ENCODE data around the gene NFATC2. TPM values are rescaled to one million over a fixed set of nuclear protein-coding genes. Genes with fewer than 3 reads are reported as not detected.

NFATC2 gene
- total RNA-seq, 1 donor from 2014 or later, result not detected

GRCh38 chr20:51398552-51398951 lies 144.0 kb downstream of the NFATC2 start:
- no peak overlapping the region for H3K4me3 ChIP-seq (ENCODE audit: low read depth, low read length)
- FAIRE-seq, result no peak
- TF ChIP-seq CTCF (IDR thresholded peaks at IDR 0.05; ENCODE audit: insufficient read depth, low read length, severe bottlenecking), result no peak

DNA sequence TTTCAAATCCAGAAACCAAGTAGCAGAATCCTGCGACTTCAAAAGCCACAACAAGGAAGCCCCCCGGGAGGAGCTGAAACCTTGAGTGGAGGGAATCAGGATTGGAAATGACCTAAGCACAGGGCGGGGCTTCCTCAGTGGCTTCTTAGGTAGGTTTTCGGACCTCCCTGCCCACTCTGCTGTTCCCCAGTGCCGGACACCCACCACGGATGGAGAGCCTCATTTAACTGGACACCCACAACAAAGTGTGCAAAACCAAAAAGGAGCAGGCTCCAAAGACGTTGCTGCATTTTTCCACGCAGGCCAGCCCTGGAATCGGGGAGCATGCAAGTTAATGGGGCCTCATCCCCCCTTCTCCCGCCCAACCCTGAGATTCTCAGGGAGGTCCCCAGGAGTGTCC lies 144.4 kb downstream of the NFATC2 start:
- Histone ChIP-seq H3K36me3 (ENCODE audit: control insufficient read depth, insufficient read depth, low read length) (no peaks in the 10 kb centered on the region), H3K27me3 (ENCODE audit: control insufficient read depth, insufficient read depth, low read length) (no peaks in the 10 kb centered on the region), H3K4me3 (ENCODE audit: low read depth, low read length) (no peak overlapping the region)
- FAIRE-seq (no peak), DNase-seq (ENCODE audit: low read depth) (no peak)
- TF ChIP-seq CTCF (IDR thresholded peaks at IDR 0.05; ENCODE audit: insufficient read depth, low read length, severe bottlenecking), result no peak

More at GRCh38 chr20:51398552-51398951, 144.0 kb downstream of the NFATC2 start:
- Histone ChIP-seq H3K27me3 (ENCODE audit: control insufficient read depth, insufficient read depth, low read length) (peaks cover under 1% of the 10 kb centered on the region), H3K36me3 (ENCODE audit: control insufficient read depth, insufficient read depth, low read length) (no peaks in the 10 kb centered on the region)
- no peak for DNase-seq (ENCODE audit: low read depth)

DNA sequence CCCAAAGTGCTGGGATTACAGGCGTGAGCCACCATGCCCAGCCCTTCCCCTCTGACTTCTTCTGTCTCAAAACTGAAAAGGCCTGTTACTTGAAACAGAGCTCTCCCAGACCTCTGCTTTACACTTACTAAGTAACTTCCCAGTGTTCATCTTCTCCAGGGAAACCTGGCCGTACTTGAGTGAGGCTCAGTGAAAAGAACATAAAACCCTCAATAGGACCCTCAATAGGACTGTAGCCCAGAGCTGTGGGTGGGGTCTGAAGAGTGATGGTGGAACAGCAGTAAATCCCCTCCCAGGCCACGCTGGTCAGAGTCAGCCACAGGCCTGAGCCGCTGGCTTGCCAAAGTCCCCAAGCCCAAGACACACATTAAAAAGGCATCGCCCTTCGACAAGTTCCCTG lies 145.4 kb downstream of the NFATC2 start:
- no peak for DNase-seq (ENCODE audit: low read depth)
- no peaks in the 10 kb centered on the region for H3K36me3 ChIP-seq (ENCODE audit: control insufficient read depth, insufficient read depth, low read length)
- H3K4me3 ChIP-seq (ENCODE audit: low read depth, low read length), result no peak overlapping the region
- no peak for FAIRE-seq
- H3K27me3 ChIP-seq (ENCODE audit: control insufficient read depth, insufficient read depth, low read length), result peaks cover 4% of the 10 kb centered on the region
- TF ChIP-seq CTCF (IDR thresholded peaks at IDR 0.05; ENCODE audit: insufficient read depth, low read length, severe bottlenecking), result no peak

GRCh38 chr20:51396365-51396909 lies 146.1 kb downstream of the NFATC2 start:
- Histone ChIP-seq H3K36me3 (ENCODE audit: control insufficient read depth, insufficient read depth, low read length) (no peaks in the 10 kb centered on the region), H3K27me3 (ENCODE audit: control insufficient read depth, insufficient read depth, low read length) (peaks cover 4% of the 10 kb centered on the region), H3K4me3 (ENCODE audit: low read depth, low read length) (no peak overlapping the region)
- DNase-seq (ENCODE audit: low read depth) (no peak), FAIRE-seq (no peak)
- TF ChIP-seq CTCF (IDR thresholded peaks at IDR 0.05; ENCODE audit: insufficient read depth, low read length, severe bottlenecking), result no peak

DNA sequence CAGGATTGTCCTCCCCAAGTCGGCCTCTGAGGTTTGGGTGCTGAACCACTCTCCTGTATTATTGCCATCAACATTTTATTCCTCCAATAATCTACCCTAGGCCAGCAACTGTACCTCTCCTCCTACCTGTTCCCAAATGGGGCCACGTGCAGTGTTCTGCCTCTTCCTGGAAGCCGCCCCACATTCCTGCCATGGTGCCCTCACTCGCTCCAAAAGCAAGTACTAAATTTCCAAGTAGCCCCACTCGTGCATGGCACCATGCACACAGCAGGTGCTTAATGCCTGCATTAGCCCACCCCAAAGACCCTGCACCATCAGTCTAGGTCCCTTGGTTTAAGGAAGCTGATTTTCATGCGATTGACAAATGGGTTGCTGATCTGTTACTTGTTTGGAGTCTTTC lies 147.8 kb downstream of the NFATC2 start:
- DNase-seq (ENCODE audit: low read depth) (no peak), FAIRE-seq (no peak)
- no peak for TF ChIP-seq CTCF (IDR thresholded peaks at IDR 0.05; ENCODE audit: insufficient read depth, low read length, severe bottlenecking)
- Histone ChIP-seq H3K36me3 (ENCODE audit: control insufficient read depth, insufficient read depth, low read length) (no peaks in the 10 kb centered on the region), H3K4me3 (ENCODE audit: low read depth, low read length) (no peak overlapping the region), H3K27me3 (ENCODE audit: control insufficient read depth, insufficient read depth, low read length) (peaks cover 6% of the 10 kb centered on the region)

GRCh38 chr20:51393571-51393970 lies 148.9 kb downstream of the NFATC2 start:
- Histone ChIP-seq H3K4me3 (ENCODE audit: low read depth, low read length) (no peak overlapping the region), H3K27me3 (ENCODE audit: control insufficient read depth, insufficient read depth, low read length) (peaks cover 6% of the 10 kb centered on the region), H3K36me3 (ENCODE audit: control insufficient read depth, insufficient read depth, low read length) (no peaks in the 10 kb centered on the region)
- no peak for FAIRE-seq
- DNase-seq (ENCODE audit: low read depth), result no peak
- TF ChIP-seq CTCF (IDR thresholded peaks at IDR 0.05; ENCODE audit: insufficient read depth, low read length, severe bottlenecking), result no peak

Data from bronchial epithelial cell (primary cell).